GM21423 (cell line): ENCODE measurements around the gene ASPA.
"Not testable (repeated sequence)": the region's sequence is repeated elsewhere in the genome, so short reads cannot be mapped to it uniquely, and the experiment has no call there.

Source experiments
- ATAC-seq: cut with Tn5 transposase; IDR thresholded peaks from one replicate; pipeline ENCODE4 v1.9.1; 2021; ENCODE audit warnings: mild to moderate bottlenecking, moderate library complexity; ENCODE audit not compliant: unreplicated experiment

The ASPA gene

DNA sequence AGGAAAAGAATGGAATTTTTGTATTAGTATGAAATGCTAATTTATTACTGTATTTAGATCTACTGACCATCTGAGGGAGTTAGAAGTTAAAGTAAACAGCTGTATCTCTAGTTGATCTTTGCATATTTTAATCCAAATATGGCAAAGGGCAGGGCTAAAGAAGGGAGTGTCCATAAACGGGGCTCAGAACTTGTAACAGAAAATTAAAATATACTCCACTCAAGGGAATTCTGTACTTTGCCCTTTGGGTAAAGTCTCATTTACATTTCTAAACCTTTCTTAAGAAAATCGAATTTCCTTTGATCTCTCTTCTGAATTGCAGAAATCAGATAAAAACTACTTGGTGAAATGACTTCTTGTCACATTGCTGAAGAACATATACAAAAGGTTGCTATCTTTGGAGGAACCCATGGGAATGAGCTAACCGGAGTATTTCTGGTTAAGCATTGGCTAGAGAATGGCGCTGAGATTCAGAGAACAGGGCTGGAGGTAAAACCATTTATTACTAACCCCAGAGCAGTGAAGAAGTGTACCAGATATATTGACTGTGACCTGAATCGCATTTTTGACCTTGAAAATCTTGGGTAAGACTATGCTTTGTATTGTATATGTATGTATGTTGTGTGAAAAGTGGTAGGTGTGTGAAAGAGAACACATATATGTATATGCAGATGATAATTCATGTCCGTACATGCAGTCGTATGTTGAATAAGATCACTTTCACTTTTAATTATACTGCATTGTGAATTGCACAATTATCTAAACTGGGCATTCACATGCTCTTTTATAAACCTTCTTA lies at the start of gene ASPA:
ASPA (plus strand) TSS at position 186 of the 799 bp plus-strand sequence; CDS start at position 349, 163 bp downstream.
- no peak for ATAC-seq

DNA sequence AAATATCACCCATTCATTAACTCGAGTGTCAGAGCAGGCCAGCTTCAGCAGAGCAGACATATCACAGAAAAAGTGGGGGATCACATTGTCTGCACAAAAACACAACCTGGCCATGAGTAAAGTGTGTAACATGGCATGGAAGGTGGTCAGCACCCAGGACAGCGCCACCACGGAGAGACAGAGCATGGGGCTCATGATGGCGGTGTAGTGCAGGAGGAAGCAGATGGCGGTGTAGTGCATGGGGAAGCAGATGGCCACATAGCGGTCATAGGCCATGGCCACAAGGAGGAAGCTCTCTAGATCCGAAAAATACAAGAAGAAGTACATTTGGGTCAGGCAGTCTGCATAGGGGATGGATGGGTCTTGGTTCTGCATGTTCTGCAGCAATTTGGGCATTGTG lies 42.6 kb upstream of the ASPA start:
- not testable (repeated sequence) for ATAC-seq

DNA sequence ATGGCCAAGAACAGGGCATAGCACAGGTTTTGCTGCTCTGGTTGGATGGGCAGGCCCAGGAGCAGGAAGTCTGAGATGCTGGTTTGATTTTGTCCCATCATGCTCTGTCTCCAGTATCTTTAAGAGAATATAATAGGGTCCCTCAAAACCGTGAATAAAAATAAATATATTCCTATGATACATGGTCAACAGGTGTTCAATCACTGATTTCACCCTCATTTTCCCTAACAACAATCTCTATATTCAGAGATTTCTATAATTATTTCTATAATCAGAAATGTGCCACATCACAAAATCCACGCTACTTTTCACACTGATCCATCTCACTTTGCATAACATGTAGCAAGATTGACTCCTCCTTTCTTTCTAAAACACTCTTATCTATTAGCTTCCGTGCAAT lies 42.1 kb upstream of the ASPA start, which contains the start of gene OR1E2:
OR1E2 (minus strand) TSS at position 101 of the 400 bp plus-strand sequence; CDS start at position 101, 0 bp downstream.
- ATAC-seq = no peak

DNA sequence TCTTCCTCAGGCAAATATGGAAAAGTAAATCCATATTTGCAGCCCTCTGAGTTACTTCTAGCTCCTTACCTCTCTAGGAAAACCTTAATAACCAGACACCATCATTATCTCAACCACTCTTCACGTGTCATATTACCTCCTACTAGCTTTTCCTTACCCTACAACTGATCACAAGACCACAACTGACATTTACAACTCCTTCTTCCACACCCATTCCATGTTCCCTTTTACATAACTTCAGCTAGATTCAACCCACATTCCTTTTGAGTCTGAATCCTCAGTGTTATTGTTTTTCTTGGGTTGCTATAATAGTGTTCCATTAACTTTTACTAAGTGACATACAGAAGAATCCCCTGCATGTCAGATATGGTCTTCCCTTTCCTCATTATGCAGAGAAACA lies 37.4 kb upstream of the ASPA start:
- no peak for ATAC-seq

DNA sequence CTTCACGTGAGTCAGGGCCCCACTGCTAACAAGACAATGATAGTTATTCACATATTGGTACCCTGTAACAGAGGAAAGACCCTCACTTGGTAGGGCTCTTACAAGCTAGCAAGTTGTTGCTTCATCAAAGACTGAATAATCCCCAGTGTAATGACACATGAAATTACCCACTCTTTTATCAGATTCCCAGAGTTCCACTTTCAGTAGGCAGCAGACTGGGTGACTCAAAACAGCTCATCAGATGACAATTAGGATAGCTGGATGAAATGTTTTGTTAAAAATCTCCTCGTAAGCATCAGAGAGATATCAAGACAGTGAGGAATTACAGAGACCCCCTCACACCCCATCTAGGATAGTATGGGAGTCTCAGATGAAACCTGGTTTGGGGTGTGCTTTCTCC lies 35.3 kb upstream of the ASPA start:
- no peak for ATAC-seq

DNA sequence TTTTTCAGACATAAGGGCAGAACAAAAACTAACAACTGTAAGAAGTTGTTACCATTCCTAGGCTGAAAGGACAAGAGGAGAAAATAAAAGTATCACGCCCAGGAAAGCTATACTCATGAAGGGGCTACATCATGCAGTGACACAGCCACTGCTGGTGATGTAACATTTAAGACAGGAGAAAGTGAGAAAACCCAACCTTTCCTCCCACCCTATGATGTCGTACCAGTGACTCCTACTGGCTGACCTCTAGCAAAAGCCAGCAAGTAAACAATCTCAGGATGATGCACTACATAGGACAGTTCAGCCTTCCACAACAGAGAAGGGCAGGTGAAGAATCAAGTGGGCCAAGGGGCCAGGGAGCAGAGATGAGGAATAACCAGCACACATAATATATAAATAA lies 28.2 kb upstream of the ASPA start:
- no peak for ATAC-seq

DNA sequence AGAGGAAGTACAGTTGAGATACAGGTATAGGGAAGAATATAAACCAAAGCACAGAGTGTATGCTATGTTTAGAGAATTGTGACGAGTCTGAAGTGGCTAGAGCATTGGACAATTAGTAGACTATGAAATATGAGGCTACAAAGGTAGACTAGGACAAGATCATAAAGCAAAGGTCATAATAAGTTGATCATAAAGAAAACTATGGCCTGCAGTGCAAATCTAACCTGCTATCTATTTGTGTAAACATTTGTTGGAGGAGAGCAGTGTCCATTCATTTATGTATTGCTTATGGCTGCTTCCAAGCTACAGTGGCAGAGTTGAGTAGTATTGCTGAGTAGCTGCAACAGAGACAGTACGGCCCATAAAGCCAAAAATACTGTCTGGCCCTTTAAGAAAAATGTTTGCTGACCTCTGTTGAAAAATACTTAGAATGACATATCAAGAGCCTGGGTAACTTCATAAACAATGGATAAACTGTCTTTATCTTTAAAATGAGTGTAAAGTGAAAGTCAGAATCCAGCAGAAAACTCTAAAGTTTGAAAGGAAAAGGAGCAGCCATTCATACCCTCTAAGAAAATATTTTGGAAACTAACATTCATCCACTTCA lies 27.6 kb upstream of the ASPA start:
- ATAC-seq = no peak

DNA sequence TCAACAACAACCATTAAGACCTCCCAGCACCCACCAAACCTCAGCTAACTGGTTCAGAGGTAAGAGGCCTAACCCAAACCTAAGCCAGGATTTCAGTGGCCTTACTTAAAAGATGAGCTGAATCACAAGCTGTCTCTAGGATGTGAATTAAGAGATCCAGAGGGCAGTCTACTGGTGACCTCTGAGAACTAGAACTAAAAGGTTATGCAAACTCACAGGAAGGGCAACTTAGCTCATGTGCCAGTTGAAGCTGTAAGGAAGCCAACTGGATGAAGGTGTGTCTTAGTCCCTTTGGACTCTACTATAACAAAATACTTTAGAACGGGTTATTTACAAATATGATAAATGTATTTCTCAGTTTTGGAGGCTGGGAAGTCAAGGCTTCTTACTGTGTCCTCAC lies 9.4 kb upstream of the ASPA start:
- not testable (repeated sequence) for ATAC-seq

DNA sequence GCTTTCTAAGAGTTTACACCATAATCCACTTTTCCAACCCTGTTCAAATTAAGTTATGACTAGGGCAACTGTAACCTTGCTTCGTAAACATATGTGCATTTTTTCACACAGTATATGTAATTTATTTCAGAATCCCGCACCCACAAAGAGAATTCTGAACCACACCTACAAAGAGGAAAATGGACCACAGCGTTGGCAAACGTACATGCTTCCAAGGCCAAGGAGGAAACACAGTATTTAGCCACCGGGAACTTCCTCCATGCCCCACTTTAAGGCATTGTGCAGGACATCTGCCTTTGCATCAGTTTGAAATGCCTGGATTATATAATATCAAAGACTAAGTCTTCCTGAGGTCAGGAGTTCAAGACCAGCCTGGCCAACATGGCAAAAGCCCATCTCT lies 6.3 kb upstream of the ASPA start:
- ATAC-seq = no peak

DNA sequence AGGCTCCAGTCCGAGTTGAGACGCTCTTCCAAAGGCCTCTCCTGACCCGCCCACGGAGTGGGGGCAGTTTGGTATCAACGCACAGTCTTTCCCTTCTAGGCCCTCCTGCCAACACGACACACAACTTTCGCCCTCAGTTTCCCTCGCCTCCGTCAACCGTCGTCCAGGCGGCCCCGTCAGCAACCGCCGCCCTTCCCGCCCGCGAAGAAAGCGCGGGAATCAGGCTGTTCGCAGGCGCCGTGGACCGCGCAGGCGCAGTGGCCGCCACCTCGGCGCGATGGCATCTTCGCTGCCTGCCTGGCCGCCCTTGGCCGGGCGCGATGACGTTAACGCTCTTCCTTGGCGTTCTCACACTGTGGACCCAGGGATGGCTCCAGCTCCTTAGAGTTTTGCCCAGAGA lies 4.2 kb upstream of the ASPA start, which contains the start of gene SPATA22:
SPATA22 (minus strand) TSS at position 221 of the 400 bp plus-strand sequence. CDS start 2,494 bp downstream, outside the sequence.
- no peak for ATAC-seq

DNA sequence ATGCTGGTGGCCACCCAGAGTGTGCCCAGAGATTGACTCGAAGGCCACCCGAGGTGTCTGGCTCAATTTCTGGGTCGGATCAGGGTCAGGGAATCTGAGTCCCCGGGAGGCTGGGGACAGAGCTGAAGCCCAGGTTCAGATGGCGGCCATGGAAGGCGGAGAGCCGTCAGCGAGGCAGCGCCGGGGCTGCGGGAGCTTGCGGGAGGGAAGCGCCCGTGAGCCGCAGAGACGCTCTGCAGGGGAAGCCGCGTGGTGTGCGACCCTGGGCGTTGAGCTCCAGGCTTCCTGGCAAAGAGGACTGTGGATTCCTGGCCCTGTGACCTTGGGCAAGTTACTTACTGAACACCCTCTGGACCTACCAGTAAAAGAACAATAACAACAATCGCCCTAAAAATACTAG lies 3.7 kb upstream of the ASPA start:
- ATAC-seq = no peak

DNA sequence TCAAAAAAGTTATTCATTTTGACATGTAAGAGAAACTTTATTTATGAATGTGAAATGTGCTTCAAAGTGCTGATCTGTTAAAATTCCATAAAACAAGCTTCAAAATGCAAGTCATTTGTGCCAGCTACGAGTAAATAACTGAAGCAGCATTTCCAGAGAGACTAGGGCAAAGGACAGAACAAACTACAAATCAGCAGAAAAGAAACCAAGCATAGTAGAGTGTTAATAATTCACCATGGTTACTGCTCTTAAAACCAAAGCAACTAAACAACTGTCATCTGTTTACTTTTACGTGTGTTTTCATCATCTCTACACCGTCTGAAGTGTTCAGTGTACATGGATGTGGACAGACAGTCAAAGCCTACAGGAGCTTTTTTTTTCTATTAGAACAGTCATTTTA lies 1.6 kb upstream of the ASPA start:
- ATAC-seq = no peak

DNA sequence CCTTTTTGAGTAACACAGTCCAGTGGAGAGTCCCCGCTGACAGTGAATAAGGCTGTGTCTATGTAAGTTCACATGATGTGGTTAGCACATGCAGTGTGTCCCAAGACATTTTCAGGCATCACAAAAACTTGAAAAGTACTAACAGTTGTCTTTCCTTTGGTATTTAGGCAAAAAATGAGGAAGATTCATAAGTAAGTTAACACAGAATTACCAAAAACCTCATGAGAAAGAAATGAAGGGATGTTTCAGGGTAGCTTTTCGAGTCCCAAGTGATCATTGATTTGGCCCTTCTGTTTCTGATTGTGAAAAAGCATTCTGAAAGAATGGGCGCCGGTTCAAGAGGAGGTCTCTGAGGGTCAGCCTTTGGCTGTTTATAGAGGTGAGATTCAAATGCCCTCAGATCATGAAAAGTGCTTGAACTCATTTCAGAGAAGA lies 529 bp upstream of the ASPA start:
- no peak for ATAC-seq

DNA sequence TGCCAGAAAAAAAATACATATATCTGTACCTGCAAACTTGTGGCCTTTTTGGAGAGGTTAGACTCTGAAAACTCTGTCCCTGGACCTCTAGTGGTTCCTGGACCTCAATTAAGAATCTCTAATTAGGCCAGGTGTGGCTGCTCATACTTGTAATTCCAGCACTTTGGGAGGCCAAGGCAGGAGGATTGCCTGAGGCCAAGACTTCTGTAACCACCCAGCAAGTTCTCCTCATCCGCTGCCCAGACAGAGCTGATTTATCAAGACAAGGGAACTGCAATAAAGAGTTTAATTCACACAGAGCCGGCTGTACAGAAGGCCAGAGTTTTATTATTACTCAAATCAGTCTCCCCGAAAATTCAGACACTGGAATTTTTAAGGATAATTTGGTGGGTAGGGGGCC lies 4.2 kb downstream of the ASPA start:
- ATAC-seq = no peak

DNA sequence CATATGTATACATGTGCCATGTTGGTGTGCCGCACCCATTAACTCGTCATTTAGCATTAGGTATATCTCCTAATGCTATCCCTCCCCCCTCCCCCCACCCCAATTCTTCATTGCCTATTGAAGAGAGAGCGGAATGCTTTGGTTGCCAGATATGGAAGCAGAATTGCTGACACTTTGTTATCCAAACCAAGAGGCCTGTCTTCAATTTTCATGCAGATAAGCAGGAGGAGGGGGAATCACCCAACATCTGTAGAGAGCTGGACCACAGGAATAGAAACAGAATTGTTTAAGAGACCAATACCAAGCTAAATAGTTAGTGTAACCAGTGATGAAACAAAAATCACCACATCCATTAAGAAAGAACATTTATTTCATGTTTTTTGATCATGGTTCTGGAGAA lies 7.1 kb downstream of the ASPA start:
- ATAC-seq = no peak

DNA sequence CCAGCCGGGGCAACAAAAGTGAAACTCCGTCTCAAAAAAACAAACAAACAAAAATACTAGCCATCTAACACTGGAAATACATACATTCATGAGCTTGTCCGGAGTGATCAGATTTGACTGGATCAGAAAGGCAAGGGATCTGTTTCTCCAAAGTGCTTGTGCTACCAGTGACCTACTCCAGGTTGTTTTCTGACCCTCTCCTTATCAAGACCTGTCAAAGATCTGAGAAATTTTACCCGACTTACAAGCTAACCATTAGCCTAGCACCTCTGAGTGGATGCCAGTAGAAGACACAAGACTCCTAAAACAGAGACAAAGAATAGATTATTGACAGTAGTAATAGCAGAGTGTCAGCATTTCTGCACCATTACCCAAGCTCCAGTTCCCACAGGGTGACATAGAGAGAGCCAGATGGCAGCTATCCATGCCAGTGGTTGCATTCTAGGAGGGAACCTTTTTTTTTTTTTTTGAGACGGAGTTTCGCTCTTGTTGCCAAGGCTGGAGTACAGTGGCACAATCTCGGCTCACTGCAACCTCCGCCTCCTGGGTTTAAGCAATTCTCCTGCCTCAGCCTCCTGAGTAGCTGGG lies 9.8 kb downstream of the ASPA start:
- no peak for ATAC-seq

DNA sequence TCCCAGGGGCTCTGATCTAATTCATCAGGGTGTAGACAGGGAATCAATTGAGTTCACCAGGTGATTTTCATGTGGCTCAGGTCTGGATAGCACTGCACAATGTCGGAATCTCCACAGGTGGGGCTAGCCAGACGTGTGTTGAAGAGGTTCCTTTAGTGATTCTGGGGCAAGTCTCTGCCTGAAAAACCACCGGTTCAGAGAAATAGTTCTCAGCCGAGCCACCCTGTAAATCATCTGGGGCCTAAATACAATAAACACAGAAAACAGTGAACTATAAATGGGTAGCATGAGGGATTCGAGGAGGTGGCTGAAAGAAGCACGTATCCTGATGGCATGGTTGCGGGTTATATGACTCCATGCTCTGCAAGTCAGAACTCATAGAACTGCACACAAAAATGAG lies 21.3 kb downstream of the ASPA start:
- ATAC-seq = no peak

DNA sequence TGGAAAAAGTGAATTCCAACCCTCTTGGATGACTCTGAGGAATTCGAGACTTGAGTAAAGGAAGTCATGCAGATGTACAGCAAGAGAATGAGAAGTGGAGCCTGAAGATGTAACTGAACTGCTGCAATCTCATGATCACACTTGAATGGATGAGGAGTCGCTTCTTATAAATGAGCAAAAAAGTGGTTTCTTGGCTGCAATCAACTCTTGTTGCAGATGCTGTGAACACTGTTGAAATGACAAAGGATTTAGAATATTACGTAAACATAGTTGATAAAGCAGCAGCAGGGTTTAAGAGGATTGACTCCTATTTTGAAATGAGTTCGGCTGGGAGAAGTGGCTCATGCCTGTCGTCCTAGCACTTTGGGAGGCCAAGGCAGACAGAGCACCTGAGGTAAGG lies 25.5 kb downstream of the ASPA start:
- no peak for ATAC-seq

DNA sequence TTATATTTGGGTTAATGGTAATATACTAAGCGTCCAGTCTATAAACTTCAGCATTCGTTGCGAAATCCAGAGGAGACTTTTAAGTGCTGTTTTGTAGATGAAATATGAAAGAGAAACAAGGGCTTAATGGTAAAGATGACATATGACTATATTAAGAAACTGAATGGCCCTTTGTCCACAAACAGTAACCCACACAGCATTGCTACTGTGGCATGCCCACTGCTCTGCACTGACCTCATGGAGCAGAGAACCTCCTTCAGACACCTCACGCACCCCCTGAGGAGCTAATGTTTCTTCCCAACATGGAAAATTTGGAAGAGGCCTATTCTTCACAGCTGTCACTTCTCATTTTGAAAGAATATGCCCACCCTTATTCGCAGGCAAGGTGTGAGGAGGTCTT lies 26.7 kb downstream of the ASPA start:
- ATAC-seq = no peak

DNA sequence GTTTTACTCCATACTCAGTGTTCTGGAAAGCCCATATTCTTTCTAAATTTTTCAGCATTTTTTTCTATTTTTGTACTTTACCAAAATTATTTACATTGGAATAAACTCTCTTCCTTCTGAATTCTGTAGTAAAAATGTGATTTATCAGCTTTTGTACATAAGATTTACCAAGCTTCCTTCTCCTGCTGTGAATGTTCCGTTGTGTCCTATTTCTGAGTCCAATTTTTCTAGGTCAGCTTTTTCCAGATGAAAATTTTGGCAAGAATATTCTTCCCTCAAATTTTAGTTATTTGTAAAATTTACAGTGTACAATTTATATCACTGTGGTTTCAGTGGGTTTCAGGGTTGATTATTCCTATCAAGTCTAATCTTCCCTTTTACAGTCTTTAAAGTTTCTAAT lies 27.5 kb downstream of the ASPA start:
- no peak for ATAC-seq

DNA sequence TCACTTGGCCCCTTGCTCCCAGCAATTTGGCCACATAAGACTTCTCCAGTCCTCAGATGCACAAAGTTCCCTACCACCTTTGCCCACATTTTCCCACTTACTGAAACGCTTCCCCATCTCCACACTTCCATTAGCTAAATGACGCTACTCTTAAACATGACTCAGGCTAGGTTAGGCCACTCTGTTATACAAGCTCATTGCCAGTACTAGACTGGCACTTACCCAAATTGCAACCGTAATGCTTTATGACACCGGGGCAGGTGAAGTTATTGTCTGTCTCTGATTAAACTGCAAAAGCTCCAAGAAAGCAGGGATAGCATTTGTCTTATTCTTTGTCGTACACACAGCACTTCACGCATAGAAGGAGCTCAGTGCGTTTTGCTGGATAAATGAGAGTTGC lies 29.2 kb downstream of the ASPA start:
- ATAC-seq = no peak

DNA sequence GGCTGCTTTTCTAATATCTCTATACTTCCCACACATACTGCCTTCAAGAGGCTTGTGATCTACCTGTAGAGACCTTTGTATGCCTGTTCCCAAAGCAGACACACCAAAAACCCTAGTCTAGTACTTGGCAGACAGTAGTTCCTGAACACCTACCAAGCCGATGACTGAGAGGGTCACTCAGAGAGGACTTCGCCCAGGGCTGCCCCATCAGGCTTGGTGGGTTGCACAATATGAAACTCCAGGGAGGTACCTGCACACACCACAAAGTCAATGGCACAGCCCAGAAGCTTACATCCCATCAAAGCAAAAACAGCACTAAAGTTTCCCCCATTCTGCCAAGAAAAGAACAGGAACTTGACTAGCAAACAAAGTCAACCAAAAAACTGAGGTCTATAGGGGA lies 30.3 kb downstream of the ASPA start:
- no peak for ATAC-seq
